Peyer's patch (tissue), 4 donors: ENCODE results near the gene PDIK1L. TPM values are rescaled to one million over a fixed set of nuclear protein-coding genes. Genes with fewer than 3 reads are reported as not detected.
A peak's percentile ranks its signal among the peaks of the same experiment; 100 is the strongest.

Source experiments
- DNase-seq, 3 donors: peaks; one replicate each; pipeline ENCODE4 v3.0.0-alpha.2; 2017 to 2019
- H3K27ac ChIP-seq, 4 donors: fragments of 200-600 bp; sonication (generic); one replicate each; pipeline ENCODE4 v1.5.1; 2016 to 2019
- H3K27me3 ChIP-seq, 2 donors: fragments of 200-600 bp; sonication (generic); one replicate each; pipeline ENCODE4 v1.5.1; 2019
- H3K36me3 ChIP-seq, 3 donors: fragments of 200-600 bp; sonication (generic); one replicate each; pipeline ENCODE4 v1.5.1; 2016 to 2019
- H3K4me1 ChIP-seq, 4 donors: fragments of 200-600 bp; sonication (generic); one replicate each; pipeline ENCODE4 v1.5.1; 2016 to 2019
- H3K4me3 ChIP-seq, 4 donors: fragments of 200-600 bp; sonication (generic); 1 replicate in 3 of 4; 2 replicates in 1 of 4; pipeline ENCODE4 v1.5.1; 2016 to 2019; ENCODE audit warnings: mild to moderate bottlenecking in 1 of 4
- H3K9me3 ChIP-seq, 4 donors: fragments of 200-600 bp; sonication (generic); one replicate each; pipeline ENCODE4 v1.5.1; 2016 to 2019; ENCODE audit warnings: mild to moderate bottlenecking in 1 of 4
- POLR2A ChIP-seq, 2 donors: fragments of 450-650 bp; IDR thresholded peaks; one replicate each; pipeline ENCODE4 v1.5.1; 2017; ENCODE audit warnings: antibody characterized with exemption in 2 of 2, mild to moderate bottlenecking in 2 of 2, moderate library complexity in 2 of 2
- total RNA-seq, 4 donors: library from RNA; depleted of rRNA; stranded (reverse); fragments of >200 nt; gene quantifications; one replicate each; pipeline ENCODE4 v1.1.0, GENCODE V29; 2016
- TF ChIP-seq, protein P1 (sequence below), 6 experiments: fragments of 450-650 bp in 4 of 6; fragments of 200-600 bp in 2 of 6; sonication (generic) in 1 of 6; IDR thresholded peaks; one replicate each; pipeline ENCODE4 v1.5.1; 2017 to 2019; ENCODE audit warnings: antibody characterized with exemption in 6 of 6, mild to moderate bottlenecking in 3 of 6, moderate library complexity in 1 of 6

PDIK1L gene
- total RNA-seq, 4 donors from 2014 or later, result 8.3 to 13.2 (median 12.4) TPM

GRCh38 chr1:26077524-26077923 lies 34.1 kb upstream of the PDIK1L start:
- DNase-seq, result no peak
- H3K27me3 ChIP-seq, result no peaks in the 10 kb centered on the region
- no peaks in the 10 kb centered on the region for H3K36me3 ChIP-seq
- H3K4me3 ChIP-seq, result no peak overlapping the region
- H3K4me1 ChIP-seq, result no peaks in the 10 kb centered on the region
- no peak overlapping the region for H3K27ac ChIP-seq
- TF ChIP-seq, protein P1, sequence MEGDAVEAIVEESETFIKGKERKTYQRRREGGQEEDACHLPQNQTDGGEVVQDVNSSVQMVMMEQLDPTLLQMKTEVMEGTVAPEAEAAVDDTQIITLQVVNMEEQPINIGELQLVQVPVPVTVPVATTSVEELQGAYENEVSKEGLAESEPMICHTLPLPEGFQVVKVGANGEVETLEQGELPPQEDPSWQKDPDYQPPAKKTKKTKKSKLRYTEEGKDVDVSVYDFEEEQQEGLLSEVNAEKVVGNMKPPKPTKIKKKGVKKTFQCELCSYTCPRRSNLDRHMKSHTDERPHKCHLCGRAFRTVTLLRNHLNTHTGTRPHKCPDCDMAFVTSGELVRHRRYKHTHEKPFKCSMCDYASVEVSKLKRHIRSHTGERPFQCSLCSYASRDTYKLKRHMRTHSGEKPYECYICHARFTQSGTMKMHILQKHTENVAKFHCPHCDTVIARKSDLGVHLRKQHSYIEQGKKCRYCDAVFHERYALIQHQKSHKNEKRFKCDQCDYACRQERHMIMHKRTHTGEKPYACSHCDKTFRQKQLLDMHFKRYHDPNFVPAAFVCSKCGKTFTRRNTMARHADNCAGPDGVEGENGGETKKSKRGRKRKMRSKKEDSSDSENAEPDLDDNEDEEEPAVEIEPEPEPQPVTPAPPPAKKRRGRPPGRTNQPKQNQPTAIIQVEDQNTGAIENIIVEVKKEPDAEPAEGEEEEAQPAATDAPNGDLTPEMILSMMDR (IDR thresholded peaks at IDR 0.05), result no peak
- TF ChIP-seq POLR2A (IDR thresholded peaks at IDR 0.05), result no peak
- no peaks in the 10 kb centered on the region for H3K9me3 ChIP-seq

DNA sequence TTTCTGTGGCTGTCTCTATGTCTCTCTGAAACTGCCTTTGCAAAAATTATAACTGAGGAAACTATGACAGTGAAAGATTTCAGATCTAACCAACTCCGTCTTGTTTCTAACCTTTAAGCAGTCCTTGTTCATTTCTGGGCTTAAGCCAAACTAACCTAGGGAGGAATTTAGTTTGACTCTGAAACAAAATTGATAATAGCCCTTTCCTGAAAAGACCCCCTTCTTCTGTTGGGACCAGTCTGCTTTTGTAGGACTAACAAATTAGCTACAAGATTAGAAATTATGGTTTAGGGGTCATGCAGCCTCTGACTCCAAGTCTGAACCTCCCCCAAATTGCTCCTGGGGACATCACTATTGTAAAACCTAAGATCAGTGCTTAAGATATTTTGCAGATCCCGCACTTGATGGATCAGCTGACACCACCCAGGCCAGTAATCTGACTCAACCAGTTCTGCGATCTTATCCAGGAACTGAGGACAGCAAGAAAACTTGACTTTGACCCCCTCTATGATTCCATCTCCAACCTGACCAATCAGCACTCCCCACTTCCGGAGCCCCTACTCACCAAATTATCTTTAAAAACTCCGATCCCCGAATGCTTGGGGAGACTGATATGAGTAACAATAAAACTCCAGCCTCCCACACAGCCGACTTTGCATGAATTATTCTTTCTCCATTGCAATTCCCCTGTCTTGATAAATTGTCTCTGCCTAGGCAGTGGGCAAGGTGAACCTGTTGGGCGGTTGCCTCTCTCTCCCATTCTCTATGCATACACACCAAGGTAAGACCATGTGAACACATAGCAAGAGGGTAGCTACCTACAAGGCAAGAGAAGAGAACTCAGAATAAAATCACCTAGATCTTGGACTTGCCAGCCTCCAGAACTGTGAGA lies 33.1 kb upstream of the PDIK1L start:
- no peaks in the 10 kb centered on the region for H3K27me3 ChIP-seq
- TF ChIP-seq POLR2A (IDR thresholded peaks at IDR 0.05), result no peak
- TF ChIP-seq, protein P1 (IDR thresholded peaks at IDR 0.05), result no peak
- H3K9me3 ChIP-seq, result no peaks in the 10 kb centered on the region
- H3K4me3 ChIP-seq, result no peak overlapping the region
- peak in 1 of 3 donors; percentile 57 for DNase-seq
- no peak overlapping the region for H3K27ac ChIP-seq
- H3K36me3 ChIP-seq, result no peaks in the 10 kb centered on the region
- no peaks in the 10 kb centered on the region for H3K4me1 ChIP-seq

DNA sequence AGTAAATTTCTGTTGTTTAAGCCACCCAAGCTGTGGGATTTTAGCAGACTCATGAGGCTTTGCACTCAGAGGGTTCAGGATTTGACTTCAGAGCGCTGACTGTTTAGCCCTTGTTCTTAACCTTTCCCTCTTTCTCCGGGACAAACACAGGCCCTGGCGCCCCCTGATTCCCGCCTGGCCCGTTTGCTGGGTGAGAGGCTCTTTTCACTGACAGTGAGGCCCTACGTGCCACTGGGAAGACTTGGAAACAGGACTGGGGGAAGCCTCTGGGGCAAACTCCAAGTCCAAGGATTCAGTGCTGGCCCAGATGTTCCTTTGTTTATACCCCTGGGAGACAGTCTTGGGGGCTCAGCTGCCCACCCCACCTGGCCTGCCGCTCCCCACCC lies 32.5 kb upstream of the PDIK1L start:
- Histone ChIP-seq H3K27ac (no peak overlapping the region), H3K4me1 (no peaks in the 10 kb centered on the region), H3K27me3 (no peaks in the 10 kb centered on the region), H3K9me3 (no peaks in the 10 kb centered on the region), H3K4me3 (no peak overlapping the region), H3K36me3 (no peaks in the 10 kb centered on the region)
- TF ChIP-seq, protein P1 (IDR thresholded peaks at IDR 0.05), result no peak
- no peak for TF ChIP-seq POLR2A (IDR thresholded peaks at IDR 0.05)
- DNase-seq, result no peak

DNA sequence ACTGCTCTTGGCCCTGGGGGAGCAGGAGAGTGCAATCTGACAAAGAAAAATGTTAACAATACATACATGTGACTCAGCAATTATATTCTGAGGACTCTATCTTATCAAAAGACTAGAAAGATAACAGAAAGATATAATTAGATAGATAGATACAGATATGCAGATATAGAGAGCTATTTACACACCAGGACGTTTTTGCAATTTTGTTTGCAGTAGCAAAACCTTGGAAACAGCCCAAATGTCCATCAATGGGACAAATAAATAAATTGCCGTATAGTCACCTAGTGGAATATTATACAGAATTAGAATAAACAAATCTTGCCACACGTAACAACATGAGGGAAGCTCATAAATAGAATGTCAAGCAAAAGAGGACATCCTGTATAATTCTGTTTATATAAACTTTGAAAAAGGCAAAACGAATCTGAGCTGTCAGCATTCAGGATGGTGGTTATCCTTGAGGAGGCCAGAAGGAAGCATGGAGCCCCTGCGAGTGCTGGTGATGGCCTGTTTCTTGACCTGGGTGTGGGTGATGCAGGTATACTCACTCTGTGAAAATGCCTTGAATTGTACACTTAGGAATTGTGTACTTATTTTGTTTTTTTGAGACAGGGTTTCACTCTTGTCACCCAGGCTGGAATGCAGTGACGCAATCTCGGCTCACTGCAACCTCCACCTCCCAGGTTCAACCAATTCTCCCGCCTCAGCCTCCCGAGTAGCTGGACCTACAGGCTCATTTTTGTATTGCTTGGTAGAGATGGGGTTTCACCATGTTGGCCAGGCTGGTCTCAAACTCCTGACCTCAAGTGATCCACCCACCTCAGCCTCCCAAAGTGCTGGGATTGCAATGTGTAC lies 31.4 kb upstream of the PDIK1L start:
- Histone ChIP-seq H3K9me3 (no peaks in the 10 kb centered on the region), H3K4me3 (no peak overlapping the region), H3K4me1 (no peaks in the 10 kb centered on the region), H3K27me3 (no peaks in the 10 kb centered on the region), H3K27ac (no peak overlapping the region), H3K36me3 (no peaks in the 10 kb centered on the region)
- TF ChIP-seq POLR2A (IDR thresholded peaks at IDR 0.05), result no peak
- TF ChIP-seq, protein P1 (IDR thresholded peaks at IDR 0.05), result no peak
- DNase-seq, result no peak

DNA sequence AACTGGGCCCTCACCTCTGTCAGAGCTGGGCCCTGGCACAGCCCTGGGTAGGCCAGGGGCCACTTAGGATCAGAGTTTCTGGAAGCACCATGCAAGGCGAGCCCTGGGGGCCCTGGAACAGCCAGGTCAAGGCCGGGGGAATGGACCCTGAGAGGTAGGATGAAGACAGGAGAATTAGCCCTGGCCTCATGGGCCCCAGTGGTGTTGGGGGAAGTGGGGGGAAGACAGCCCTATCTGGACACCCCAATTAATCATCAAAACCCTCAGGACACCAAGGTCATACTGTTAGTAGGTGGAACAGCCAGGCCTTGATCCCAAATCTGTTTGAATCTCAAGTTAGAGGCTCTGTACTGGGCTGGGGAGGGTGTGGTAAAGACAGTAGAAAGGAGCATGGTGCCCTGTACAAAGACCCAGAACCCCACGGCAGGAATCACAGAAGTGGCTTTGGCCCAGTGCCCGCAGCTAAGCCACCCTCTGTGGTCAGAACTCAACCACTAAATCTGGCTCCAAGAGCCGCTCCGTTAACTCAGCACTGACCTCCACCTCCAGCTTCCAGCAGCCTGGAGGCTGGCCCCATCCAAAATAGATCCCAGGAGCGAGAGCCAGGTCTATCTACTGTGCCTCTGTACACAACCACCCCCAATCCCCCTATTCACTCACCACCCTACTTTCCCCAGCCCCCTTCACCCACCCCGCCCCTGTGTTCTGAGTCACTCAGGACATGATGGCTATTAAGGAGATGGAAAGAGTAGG lies 30.2 kb upstream of the PDIK1L start:
- TF ChIP-seq, protein P1 (IDR thresholded peaks at IDR 0.05), result no peak
- no peak for TF ChIP-seq POLR2A (IDR thresholded peaks at IDR 0.05)
- Histone ChIP-seq H3K27ac (no peak overlapping the region), H3K4me3 (no peak overlapping the region), H3K27me3 (no peaks in the 10 kb centered on the region), H3K4me1 (no peaks in the 10 kb centered on the region), H3K36me3 (no peaks in the 10 kb centered on the region), H3K9me3 (no peaks in the 10 kb centered on the region)
- DNase-seq, result no peak
